GM12878 (cell line): ENCODE data around the gene MAD1L1.

ENCODE experiments used
- EGR1 ChIP-seq, 2 experiments: IDR thresholded peaks; 1 replicate in 1 of 2; 2 replicates in 1 of 2; pipeline ENCODE4 v1.6.1; 2011 to 2012; ENCODE audit warnings: low read depth in 2 of 2, low read length in 2 of 2, borderline replicate concordance in 1 of 2, mild to moderate bottlenecking in 1 of 2, moderate library complexity in 1 of 2
- ZZZ3 ChIP-seq: IDR thresholded peaks from 2 replicates; pipeline ENCODE4 v1.6.1; 2011; ENCODE audit warnings: low read depth; ENCODE audit not compliant: control insufficient read depth, insufficient read length

DNA sequence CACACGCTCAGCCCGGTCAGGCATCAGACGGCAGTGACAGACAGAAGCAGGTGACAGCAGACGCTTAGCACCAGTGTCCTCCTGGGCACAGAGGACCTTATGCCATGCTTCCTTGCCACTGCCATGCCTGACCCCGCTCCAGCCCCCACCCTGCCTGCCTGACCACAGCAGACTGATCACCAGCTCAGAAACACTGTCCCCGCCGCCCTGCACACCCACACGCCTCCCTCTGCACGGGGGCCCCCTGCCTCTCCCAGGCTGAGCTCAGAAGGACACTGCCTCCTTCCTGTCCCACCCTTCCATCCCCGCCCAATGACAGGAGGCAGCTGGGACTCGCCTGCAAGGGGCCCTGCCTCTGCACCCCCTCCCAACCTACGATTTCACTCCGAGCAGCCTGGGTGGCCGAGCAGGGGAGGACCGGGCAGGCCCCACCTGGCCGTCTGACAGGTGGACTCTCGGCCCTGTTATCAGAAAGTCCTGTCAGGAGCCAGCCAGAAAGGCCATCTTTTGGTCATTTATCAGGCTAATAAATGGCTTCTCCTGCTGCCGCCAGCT, 379.2 kb downstream of the MAD1L1 start:
- TF ChIP-seq EGR1 (IDR thresholded peaks at IDR 0.05; ENCODE audit: borderline replicate concordance in 1 of 2, low read depth in 2 of 2, low read length in 2 of 2), result no peak
- TF ChIP-seq ZZZ3, result no peak
